Measurements from ENCODE around the gene TULP4. TPM values are rescaled to one million over a fixed set of nuclear protein-coding genes. Genes with fewer than 3 reads are reported as not detected.

TULP4 gene
- total RNA-seq, 1 experiment from 2014 or later = 52.8 TPM

DNA sequence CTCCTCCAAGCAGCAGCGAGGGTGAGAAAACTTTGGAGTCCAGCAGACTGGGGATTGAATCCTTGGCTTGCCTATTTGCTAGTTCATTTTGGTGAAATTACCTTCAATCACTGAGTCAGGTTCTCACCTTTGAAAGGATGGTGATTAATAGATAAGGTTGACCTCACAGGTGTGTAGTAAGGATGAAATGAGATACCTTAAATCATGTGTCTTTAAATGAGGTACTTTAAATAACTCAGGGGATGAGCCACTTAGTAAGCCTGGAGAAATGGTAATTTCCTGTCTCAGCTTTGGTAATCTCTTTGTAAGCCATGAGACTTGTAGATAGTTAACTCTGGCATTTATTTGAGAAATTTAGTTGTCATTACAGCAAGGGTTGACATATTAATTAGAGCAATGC lies 70.2 kb downstream of the TULP4 start:
- ATAC-seq (no peak), DNase-seq (ENCODE audit: low spot score) (no peak)
- no peaks in the 10 kb centered on the region for H3K27me3 Mint-ChIP-seq (ENCODE audit: low read depth)
- H3K4me1 Mint-ChIP-seq = peaks cover 18% of the 10 kb centered on the region
- POLR2A ChIA-PET = no interaction called here
- H3K9me3 Mint-ChIP-seq = peaks cover 18% of the 10 kb centered on the region
- no peak overlapping the region for H3K4me3 Mint-ChIP-seq
- no peak overlapping the region for H3K27ac Mint-ChIP-seq
- CTCF ChIA-PET = no interaction called here
- TF ChIP-seq, protein P1, sequence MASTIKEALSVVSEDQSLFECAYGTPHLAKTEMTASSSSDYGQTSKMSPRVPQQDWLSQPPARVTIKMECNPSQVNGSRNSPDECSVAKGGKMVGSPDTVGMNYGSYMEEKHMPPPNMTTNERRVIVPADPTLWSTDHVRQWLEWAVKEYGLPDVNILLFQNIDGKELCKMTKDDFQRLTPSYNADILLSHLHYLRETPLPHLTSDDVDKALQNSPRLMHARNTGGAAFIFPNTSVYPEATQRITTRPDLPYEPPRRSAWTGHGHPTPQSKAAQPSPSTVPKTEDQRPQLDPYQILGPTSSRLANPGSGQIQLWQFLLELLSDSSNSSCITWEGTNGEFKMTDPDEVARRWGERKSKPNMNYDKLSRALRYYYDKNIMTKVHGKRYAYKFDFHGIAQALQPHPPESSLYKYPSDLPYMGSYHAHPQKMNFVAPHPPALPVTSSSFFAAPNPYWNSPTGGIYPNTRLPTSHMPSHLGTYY (CRISPR knock-in tag; IDR thresholded peaks at IDR 0.05) = no peak
- TF ChIP-seq NR3C1 (CRISPR knock-in tag; conservative IDR thresholded peaks at IDR 0.05; ENCODE audit: low read depth) (no peak), ZNF317 (CRISPR knock-in tag; IDR thresholded peaks at IDR 0.05; ENCODE audit: borderline replicate concordance, low read depth) (no peak), ZNF423 (CRISPR knock-in tag; IDR thresholded peaks at IDR 0.05) (no peak), JUN (CRISPR knock-in tag; IDR thresholded peaks at IDR 0.05) (no peak)
- TF ChIP-seq, protein P2, sequence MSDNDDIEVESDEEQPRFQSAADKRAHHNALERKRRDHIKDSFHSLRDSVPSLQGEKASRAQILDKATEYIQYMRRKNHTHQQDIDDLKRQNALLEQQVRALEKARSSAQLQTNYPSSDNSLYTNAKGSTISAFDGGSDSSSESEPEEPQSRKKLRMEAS (CRISPR knock-in tag; IDR thresholded peaks at IDR 0.05) = no peak
- TF ChIP-seq, protein P3, sequence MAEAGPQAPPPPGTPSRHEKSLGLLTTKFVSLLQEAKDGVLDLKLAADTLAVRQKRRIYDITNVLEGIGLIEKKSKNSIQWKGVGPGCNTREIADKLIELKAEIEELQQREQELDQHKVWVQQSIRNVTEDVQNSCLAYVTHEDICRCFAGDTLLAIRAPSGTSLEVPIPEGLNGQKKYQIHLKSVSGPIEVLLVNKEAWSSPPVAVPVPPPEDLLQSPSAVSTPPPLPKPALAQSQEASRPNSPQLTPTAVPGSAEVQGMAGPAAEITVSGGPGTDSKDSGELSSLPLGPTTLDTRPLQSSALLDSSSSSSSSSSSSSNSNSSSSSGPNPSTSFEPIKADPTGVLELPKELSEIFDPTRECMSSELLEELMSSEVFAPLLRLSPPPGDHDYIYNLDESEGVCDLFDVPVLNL (CRISPR knock-in tag; IDR thresholded peaks at IDR 0.05; ENCODE audit: borderline replicate concordance, low read depth) = no peak
- peaks cover 16% of the 10 kb centered on the region for H3K36me3 Mint-ChIP-seq

DNA sequence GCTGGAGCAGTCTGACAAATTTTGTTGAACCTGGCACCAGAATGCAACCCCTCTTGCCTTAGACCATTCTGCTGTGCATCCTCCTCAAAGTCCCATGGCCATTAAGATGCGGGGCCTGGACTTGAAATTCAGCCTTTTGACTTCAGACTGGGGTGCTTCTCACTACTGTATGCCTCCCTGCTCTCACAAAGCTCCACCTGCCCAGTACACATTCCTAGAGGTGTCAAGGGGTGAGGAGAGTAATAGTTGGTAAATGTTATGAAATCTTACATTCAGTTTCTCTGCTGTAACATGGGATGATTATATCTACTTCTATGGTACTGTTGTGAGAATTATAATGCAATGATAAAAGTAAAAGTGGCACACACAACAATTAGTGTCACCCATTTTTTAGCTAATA lies 70.8 kb downstream of the TULP4 start:
- ChIA-PET CTCF (no interaction called here), POLR2A (no interaction called here)
- DNase-seq (ENCODE audit: low spot score) (no peak), ATAC-seq (no peak)
- TF ChIP-seq, protein P4, sequence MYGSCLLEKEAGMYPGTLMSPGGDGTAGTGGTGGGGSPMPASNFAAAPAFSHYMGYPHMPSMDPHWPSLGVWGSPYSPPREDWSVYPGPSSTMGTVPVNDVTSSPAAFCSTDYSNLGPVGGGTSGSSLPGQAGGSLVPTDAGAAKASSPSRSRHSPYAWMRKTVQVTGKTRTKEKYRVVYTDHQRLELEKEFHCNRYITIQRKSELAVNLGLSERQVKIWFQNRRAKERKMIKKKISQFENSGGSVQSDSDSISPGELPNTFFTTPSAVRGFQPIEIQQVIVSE (CRISPR knock-in tag; IDR thresholded peaks at IDR 0.05; ENCODE audit: borderline replicate concordance) = no peak
- TF ChIP-seq, protein P5, sequence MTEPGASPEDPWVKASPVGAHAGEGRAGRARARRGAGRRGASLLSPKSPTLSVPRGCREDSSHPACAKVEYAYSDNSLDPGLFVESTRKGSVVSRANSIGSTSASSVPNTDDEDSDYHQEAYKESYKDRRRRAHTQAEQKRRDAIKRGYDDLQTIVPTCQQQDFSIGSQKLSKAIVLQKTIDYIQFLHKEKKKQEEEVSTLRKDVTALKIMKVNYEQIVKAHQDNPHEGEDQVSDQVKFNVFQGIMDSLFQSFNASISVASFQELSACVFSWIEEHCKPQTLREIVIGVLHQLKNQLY (CRISPR knock-in tag; IDR thresholded peaks at IDR 0.05) = no peak
- TF ChIP-seq GRHL2 (CRISPR knock-in tag; IDR thresholded peaks at IDR 0.05; ENCODE audit: insufficient replicate concordance, severe bottlenecking) (no peak), ZNF396 (CRISPR knock-in tag; IDR thresholded peaks at IDR 0.05; ENCODE audit: borderline replicate concordance) (no peak), MXD4 (CRISPR knock-in tag; IDR thresholded peaks at IDR 0.05; ENCODE audit: borderline replicate concordance) (no peak), ESRRA (CRISPR knock-in tag; IDR thresholded peaks at IDR 0.05; ENCODE audit: borderline replicate concordance) (no peak), SMAD3 (CRISPR knock-in tag; IDR thresholded peaks at IDR 0.05; ENCODE audit: borderline replicate concordance) (no peak)
- TF ChIP-seq, protein P3 (CRISPR knock-in tag; IDR thresholded peaks at IDR 0.05; ENCODE audit: borderline replicate concordance, low read depth) = no peak
- TF ChIP-seq, protein P6, sequence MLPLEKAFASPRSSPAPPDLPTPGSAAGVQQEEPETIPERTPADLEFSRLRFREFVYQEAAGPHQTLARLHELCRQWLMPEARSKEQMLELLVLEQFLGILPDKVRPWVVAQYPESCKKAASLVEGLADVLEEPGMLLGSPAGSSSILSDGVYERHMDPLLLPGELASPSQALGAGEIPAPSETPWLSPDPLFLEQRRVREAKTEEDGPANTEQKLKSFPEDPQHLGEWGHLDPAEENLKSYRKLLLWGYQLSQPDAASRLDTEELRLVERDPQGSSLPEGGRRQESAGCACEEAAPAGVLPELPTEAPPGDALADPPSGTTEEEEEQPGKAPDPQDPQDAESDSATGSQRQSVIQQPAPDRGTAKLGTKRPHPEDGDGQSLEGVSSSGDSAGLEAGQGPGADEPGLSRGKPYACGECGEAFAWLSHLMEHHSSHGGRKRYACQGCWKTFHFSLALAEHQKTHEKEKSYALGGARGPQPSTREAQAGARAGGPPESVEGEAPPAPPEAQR (CRISPR knock-in tag; IDR thresholded peaks at IDR 0.05) = no peak
- TF ChIP-seq, protein P7, sequence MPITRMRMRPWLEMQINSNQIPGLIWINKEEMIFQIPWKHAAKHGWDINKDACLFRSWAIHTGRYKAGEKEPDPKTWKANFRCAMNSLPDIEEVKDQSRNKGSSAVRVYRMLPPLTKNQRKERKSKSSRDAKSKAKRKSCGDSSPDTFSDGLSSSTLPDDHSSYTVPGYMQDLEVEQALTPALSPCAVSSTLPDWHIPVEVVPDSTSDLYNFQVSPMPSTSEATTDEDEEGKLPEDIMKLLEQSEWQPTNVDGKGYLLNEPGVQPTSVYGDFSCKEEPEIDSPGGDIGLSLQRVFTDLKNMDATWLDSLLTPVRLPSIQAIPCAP (CRISPR knock-in tag; IDR thresholded peaks at IDR 0.05) = no peak
- Mint-ChIP-seq H3K36me3 (peaks cover 16% of the 10 kb centered on the region), H3K27me3 (ENCODE audit: low read depth) (no peaks in the 10 kb centered on the region), H3K27ac (no peak overlapping the region), H3K4me3 (no peak overlapping the region), H3K4me1 (peaks cover 13% of the 10 kb centered on the region), H3K9me3 (peaks cover 18% of the 10 kb centered on the region)
